Smooth muscle cell (in vitro differentiated cells): ENCODE data around the gene GJD2. TPM values are rescaled to one million over a fixed set of nuclear protein-coding genes. Genes with fewer than 3 reads are reported as not detected.

ENCODE experiments used
- DNase-seq: peaks from one replicate; lab custom pipeline; 2025; ENCODE audit not compliant: unreplicated experiment; lab: John Stamatoyannopoulos, UW
- H2AFZ ChIP-seq: fragments of 200-600 bp; sonication (generic); 2 replicates; pipeline ENCODE4 v1.6.0; 2016; ENCODE audit warnings: antibody characterized with exemption, low read depth, mild to moderate bottlenecking
- H3F3A ChIP-seq: fragments of 200-600 bp; sonication (generic); 2 replicates; pipeline ENCODE4 v1.6.0; 2017; ENCODE audit warnings: antibody characterized with exemption, low read depth
- H3K27ac ChIP-seq: fragments of 200-600 bp; sonication (generic); 2 replicates; pipeline ENCODE4 v1.5.1; 2016; ENCODE audit warnings: low read depth, mild to moderate bottlenecking
- H3K27me3 ChIP-seq: fragments of 200-600 bp; sonication (generic); 2 replicates; pipeline ENCODE4 v1.6.1; 2016; ENCODE audit warnings: low read depth, mild to moderate bottlenecking
- H3K36me3 ChIP-seq: fragments of 200-600 bp; sonication (generic); 2 replicates; pipeline ENCODE4 v1.5.1; 2016; ENCODE audit warnings: low read depth
- H3K4me1 ChIP-seq: fragments of 200-600 bp; sonication (generic); 2 replicates; pipeline ENCODE4 v1.5.1; 2016; ENCODE audit warnings: low read depth
- H3K4me2 ChIP-seq: fragments of 200-600 bp; sonication (generic); 2 replicates; pipeline ENCODE4 v1.6.0; 2016; ENCODE audit warnings: mild to moderate bottlenecking
- H3K4me3 ChIP-seq: fragments of 200-600 bp; sonication (generic); 2 replicates; pipeline ENCODE4 v1.5.1; 2016; ENCODE audit warnings: mild to moderate bottlenecking
- H3K79me2 ChIP-seq: fragments of 200-600 bp; sonication (generic); 2 replicates; pipeline ENCODE4 v1.6.0; 2016; ENCODE audit warnings: low read depth, mild to moderate bottlenecking
- H3K9ac ChIP-seq: fragments of 200-600 bp; sonication (generic); 2 replicates; pipeline ENCODE4 v1.6.0; 2016; ENCODE audit warnings: low read depth
- H3K9me3 ChIP-seq: fragments of 200-600 bp; sonication (generic); replicated peaks from 2 replicates; pipeline ENCODE4 v1.5.1; 2016; ENCODE audit warnings: low read depth
- H4K20me1 ChIP-seq: fragments of 200-600 bp; sonication (generic); 2 replicates; pipeline ENCODE4 v1.6.0; 2016; ENCODE audit warnings: low read depth
- WGBS: methylation state at CpG from one replicate; pipeline ENCODE4 v1.1.7; 2016; ENCODE audit warnings: low lambda C conversion rate; 5-methylcytosine and 5-hydroxymethylcytosine counted together
- polyA plus RNA-seq: library from polyadenylated mRNA; unstranded; fragments of >200 nt; fragmentation: Nextera tagmentation; extraction: Ambion mirVana; gene quantifications from 2 replicates; pipeline ENCODE4 v1.2.1, GENCODE V29; 2016
- total RNA-seq: library from RNA; depleted of rRNA; stranded (reverse); fragments of >200 nt; gene quantifications from 2 replicates; pipeline ENCODE4 v1.2.3, GENCODE V29; 2014
- TF ChIP-seq, protein P1 (sequence below): fragments of 200-600 bp; sonication (generic); IDR thresholded peaks from 2 replicates; pipeline ENCODE4 v1.5.1; 2017; ENCODE audit warnings: borderline replicate concordance, mild to moderate bottlenecking, antibody characterized with exemption; ENCODE audit not compliant: insufficient read depth, poor library complexity, severe bottlenecking

The GJD2 gene
- total and polyA plus RNA-seq, 2 experiments from 2014 or later: not detected

DNA sequence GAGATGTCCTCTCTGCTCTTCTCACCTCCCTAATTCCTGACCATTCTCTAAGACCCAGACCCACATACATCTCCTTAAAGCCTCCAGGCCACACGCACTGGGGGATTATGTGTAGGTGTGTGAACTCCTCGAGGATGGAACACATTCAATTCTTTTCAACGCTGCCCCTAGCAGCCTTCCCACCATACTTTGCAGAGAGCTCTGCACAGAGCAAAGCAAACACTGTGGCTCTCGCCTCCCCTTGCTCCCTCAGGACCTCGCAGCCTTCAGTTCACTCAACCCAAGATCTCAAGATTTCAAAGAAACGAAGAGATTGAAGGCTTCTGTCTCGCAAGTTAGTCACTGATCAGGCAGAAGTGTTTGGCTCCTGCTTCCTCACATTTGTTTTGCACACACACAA, 34.5 kb upstream of the GJD2 start:
- no peaks in the 10 kb centered on the region for H4K20me1 ChIP-seq
- H3K4me3 ChIP-seq: no peak overlapping the region
- no peak for DNase-seq
- TF ChIP-seq, protein P1, sequence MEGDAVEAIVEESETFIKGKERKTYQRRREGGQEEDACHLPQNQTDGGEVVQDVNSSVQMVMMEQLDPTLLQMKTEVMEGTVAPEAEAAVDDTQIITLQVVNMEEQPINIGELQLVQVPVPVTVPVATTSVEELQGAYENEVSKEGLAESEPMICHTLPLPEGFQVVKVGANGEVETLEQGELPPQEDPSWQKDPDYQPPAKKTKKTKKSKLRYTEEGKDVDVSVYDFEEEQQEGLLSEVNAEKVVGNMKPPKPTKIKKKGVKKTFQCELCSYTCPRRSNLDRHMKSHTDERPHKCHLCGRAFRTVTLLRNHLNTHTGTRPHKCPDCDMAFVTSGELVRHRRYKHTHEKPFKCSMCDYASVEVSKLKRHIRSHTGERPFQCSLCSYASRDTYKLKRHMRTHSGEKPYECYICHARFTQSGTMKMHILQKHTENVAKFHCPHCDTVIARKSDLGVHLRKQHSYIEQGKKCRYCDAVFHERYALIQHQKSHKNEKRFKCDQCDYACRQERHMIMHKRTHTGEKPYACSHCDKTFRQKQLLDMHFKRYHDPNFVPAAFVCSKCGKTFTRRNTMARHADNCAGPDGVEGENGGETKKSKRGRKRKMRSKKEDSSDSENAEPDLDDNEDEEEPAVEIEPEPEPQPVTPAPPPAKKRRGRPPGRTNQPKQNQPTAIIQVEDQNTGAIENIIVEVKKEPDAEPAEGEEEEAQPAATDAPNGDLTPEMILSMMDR: no peak
- H3K9ac ChIP-seq: no peak overlapping the region
- 48% methylated on average over 7 of the region's 7 CpGs for WGBS
- H3K27me3 ChIP-seq: no peaks in the 10 kb centered on the region
- peaks cover 10% of the 10 kb centered on the region for H3F3A ChIP-seq
- no peaks in the 10 kb centered on the region for H3K9me3 ChIP-seq
- H2AFZ ChIP-seq: no peak overlapping the region
- H3K79me2 ChIP-seq: no peaks in the 10 kb centered on the region
- no peak overlapping the region for H3K4me2 ChIP-seq
- no peak overlapping the region for H3K27ac ChIP-seq
- no peaks in the 10 kb centered on the region for H3K36me3 ChIP-seq
- no peaks in the 10 kb centered on the region for H3K4me1 ChIP-seq

DNA sequence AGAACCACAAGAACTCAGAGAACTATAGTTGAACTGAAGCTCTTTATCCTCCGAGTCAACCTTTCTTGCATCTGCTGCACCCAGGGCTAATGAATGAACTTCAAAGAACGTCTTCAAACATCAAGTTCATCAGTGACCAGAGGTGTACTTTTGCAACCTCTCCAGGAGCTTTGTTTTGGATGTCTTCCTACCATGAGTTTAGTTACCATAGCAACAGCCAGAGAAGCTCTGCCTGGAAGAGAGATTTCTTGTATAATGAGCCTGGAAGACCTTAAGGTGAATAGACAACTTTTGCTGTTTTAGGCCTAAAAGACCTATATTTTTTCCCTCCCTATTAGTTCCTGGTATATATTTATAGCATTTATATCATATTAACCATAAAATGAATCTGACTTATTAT, 31.4 kb upstream of the GJD2 start:
- H3K4me3 ChIP-seq: no peak overlapping the region
- H3K4me1 ChIP-seq: no peaks in the 10 kb centered on the region
- no peak overlapping the region for H3K9ac ChIP-seq
- TF ChIP-seq, protein P1: no peak
- DNase-seq: no peak
- no peaks in the 10 kb centered on the region for H3K79me2 ChIP-seq
- 84% methylated on average over 2 of the region's 2 CpGs for WGBS
- H3K36me3 ChIP-seq: no peaks in the 10 kb centered on the region
- no peaks in the 10 kb centered on the region for H3F3A ChIP-seq
- H4K20me1 ChIP-seq: no peaks in the 10 kb centered on the region
- no peak overlapping the region for H3K27ac ChIP-seq
- no peak overlapping the region for H3K4me2 ChIP-seq
- H3K27me3 ChIP-seq: no peaks in the 10 kb centered on the region
- no peak overlapping the region for H2AFZ ChIP-seq
- no peaks in the 10 kb centered on the region for H3K9me3 ChIP-seq

DNA sequence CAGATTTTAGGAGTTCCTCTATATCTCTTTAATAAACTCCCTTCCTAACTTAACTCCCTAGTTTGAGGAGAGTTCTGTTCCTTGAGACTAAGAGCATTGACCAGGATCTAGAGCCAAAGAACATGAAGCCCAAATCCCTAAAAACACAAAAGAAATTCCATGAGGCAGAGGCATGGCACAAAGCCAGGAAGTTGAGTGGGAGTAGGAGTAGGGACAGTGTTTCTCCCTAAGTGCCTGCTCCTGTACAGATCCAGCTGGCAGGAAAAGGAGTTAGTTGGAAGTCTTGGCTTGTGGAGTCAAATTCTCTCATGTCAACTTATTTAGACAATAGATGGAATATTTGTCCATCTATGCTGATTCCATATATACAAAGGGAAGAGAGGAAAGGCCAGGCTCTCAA, 29.2 kb upstream of the GJD2 start:
- Histone ChIP-seq H2AFZ (no peak overlapping the region), H3K36me3 (no peaks in the 10 kb centered on the region), H3K4me3 (no peak overlapping the region), H4K20me1 (no peaks in the 10 kb centered on the region), H3K9ac (no peak overlapping the region), H3K9me3 (no peaks in the 10 kb centered on the region), H3K27ac (no peak overlapping the region), H3F3A (no peaks in the 10 kb centered on the region), H3K27me3 (no peaks in the 10 kb centered on the region), H3K4me1 (no peaks in the 10 kb centered on the region), H3K79me2 (no peaks in the 10 kb centered on the region), H3K4me2 (no peak overlapping the region)
- TF ChIP-seq, protein P1: no peak
- no peak for DNase-seq

DNA sequence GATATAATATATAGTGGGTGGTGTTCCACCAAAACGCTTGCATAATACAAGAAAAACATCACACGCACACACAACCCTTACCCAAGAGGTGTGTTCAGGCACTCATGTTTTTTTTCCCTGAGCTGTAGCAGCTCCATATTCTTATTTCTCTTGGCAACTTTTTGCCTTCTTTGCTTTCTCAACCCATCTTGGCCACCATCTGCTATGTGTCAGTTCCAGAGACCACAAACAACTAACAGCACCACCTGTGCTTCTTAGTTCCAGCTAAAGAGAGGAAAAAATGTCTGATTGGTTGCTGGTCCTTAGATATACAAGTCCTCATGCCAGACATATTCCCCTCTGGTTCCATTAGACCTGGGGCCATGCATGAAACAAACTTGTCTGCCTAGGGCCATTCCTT, 28.6 kb upstream of the GJD2 start:
- Histone ChIP-seq H2AFZ (no peak overlapping the region), H3K4me3 (no peak overlapping the region), H3F3A (no peaks in the 10 kb centered on the region), H3K4me1 (no peaks in the 10 kb centered on the region), H4K20me1 (no peaks in the 10 kb centered on the region), H3K27ac (no peak overlapping the region), H3K36me3 (no peaks in the 10 kb centered on the region), H3K9ac (no peak overlapping the region), H3K9me3 (no peaks in the 10 kb centered on the region), H3K79me2 (no peaks in the 10 kb centered on the region), H3K27me3 (no peaks in the 10 kb centered on the region), H3K4me2 (no peak overlapping the region)
- TF ChIP-seq, protein P1: no peak
- no peak for DNase-seq
- WGBS: 98% methylated on average over 2 of the region's 2 CpGs
